EL (cell line): ENCODE results near the gene TCAIM.
"Not testable (repeated sequence)": the region's sequence is repeated elsewhere in the genome, so short reads cannot be mapped to it uniquely, and the experiment has no call there.

Experiments used
- DNase-seq: peaks from one replicate; pipeline ENCODE4 v3.0.0-alpha.2; 2016

TCAIM gene

GRCh38 chr3:44338010-44338827, at the start of gene TCAIM:
Gene TCAIM (plus strand): TSS chr3:44338766. CDS start chr3:44354783, 16,017 bp downstream.
- DNase-seq, result peak; percentile 97

- DNase-seq, result no peak
Measured at GRCh38 chr3:44289882-44290462, 48.6 kb upstream of the TCAIM start.

GRCh38 chr3:44292276-44292675, 46.3 kb upstream of the TCAIM start:
- no peak for DNase-seq

- no peak for DNase-seq
Measured at GRCh38 chr3:44292947-44293346, 45.6 kb upstream of the TCAIM start.

GRCh38 chr3:44297255-44297654, 41.3 kb upstream of the TCAIM start:
- no peak for DNase-seq

GRCh38 chr3:44301746-44302145, 36.8 kb upstream of the TCAIM start:
- DNase-seq, result peak; percentile 15

GRCh38 chr3:44309500-44309899, 29.1 kb upstream of the TCAIM start:
- DNase-seq, result no peak

- no peak for DNase-seq
Measured at GRCh38 chr3:44318891-44319311, 19.7 kb upstream of the TCAIM start.

GRCh38 chr3:44321335-44321734, 17.2 kb upstream of the TCAIM start:
- DNase-seq, result no peak

- peak; percentile 64 for DNase-seq
Measured at GRCh38 chr3:44323341-44323955, 15.1 kb upstream of the TCAIM start.

- no peak for DNase-seq
Measured at GRCh38 chr3:44324584-44324983, 14.0 kb upstream of the TCAIM start.

- peak; percentile 11 for DNase-seq
Measured at GRCh38 chr3:44326019-44326418, 12.5 kb upstream of the TCAIM start.

- no peak for DNase-seq
Measured at GRCh38 chr3:44326515-44326914, 12.1 kb upstream of the TCAIM start.

GRCh38 chr3:44329946-44330345, 8.6 kb upstream of the TCAIM start:
- DNase-seq, result no peak

- no peak for DNase-seq
Measured at GRCh38 chr3:44330444-44330843, 8.1 kb upstream of the TCAIM start.

- no peak for DNase-seq
Measured at GRCh38 chr3:44334326-44334725, 4.2 kb upstream of the TCAIM start.

- no peak for DNase-seq
Measured at GRCh38 chr3:44337248-44337785, 1.2 kb upstream of the TCAIM start.

GRCh38 chr3:44338828-44339127, 212 bp downstream of the TCAIM start:
- DNase-seq, result no peak

- DNase-seq, result no peak
Measured at GRCh38 chr3:44339181-44340057, 853 bp downstream of the TCAIM start.

GRCh38 chr3:44340058-44340395, 1.5 kb downstream of the TCAIM start:
- DNase-seq, result no peak

GRCh38 chr3:44342176-44342790, 3.7 kb downstream of the TCAIM start:
- peak; percentile 85 for DNase-seq

GRCh38 chr3:44343421-44343820, 4.9 kb downstream of the TCAIM start:
- DNase-seq, result no peak

- DNase-seq, result not testable (repeated sequence)
Measured at GRCh38 chr3:44346590-44346989, 8.0 kb downstream of the TCAIM start.
